Fibroblast of lung (primary cell): ENCODE results near the gene HOXD4.

Experiments
- CTCF ChIP-seq, 2 donors: IDR thresholded peaks in 1 of 2; conservative IDR thresholded peaks in 1 of 2; 1 replicate in 1 of 2; 2 replicates in 1 of 2; pipeline ENCODE4 v1.5.1; 2011 to 2012; ENCODE audit warnings: low read length in 2 of 2, control low read depth in 1 of 2, inconsistent platforms in 1 of 2, low read depth in 1 of 2, mild to moderate bottlenecking in 1 of 2
- EZH2 ChIP-seq: IDR thresholded peaks from 2 replicates; pipeline ENCODE4 v1.5.1; 2012; ENCODE audit warnings: low read length, control low read depth, mild to moderate bottlenecking; ENCODE audit errors: missing control alignments

- TF ChIP-seq CTCF (conservative IDR thresholded peaks at IDR 0.05 in 1 of 2, IDR thresholded peaks at IDR 0.05 in 1 of 2; ENCODE audit: low read depth in 1 of 2, low read length in 2 of 2), result no peak
- no peak for TF ChIP-seq EZH2
These were observed 25.6 kb upstream of the HOXD4 start for GRCh38 chr2:176125772-176126054.
